Neural crest cell (in vitro differentiated cells): ENCODE results near the gene NDRG2. TPM values are rescaled to one million over a fixed set of nuclear protein-coding genes. Genes with fewer than 3 reads are reported as not detected.
A peak's percentile ranks its signal among the peaks of the same experiment; 100 is the strongest.

Experiments
- DNase-seq: peaks from one replicate; pipeline ENCODE4 v3.0.0; 2021; ENCODE audit warnings: low read depth, mixed read lengths, low spot score
- H3K27ac Mint-ChIP-seq: one replicate; pipeline ENCODE4 v1.8.0; 2021; ENCODE audit warnings: mild to moderate bottlenecking, mixed read lengths; ENCODE audit not compliant: unreplicated experiment
- H3K27me3 Mint-ChIP-seq: 2 replicates; pipeline ENCODE4 v1.8.0; 2021; ENCODE audit warnings: low read depth, mild to moderate bottlenecking, mixed read lengths
- H3K36me3 Mint-ChIP-seq: 2 replicates; pipeline ENCODE4 v1.8.0; 2021; ENCODE audit warnings: low read depth, mild to moderate bottlenecking, mixed read lengths
- H3K4me1 Mint-ChIP-seq: 2 replicates; pipeline ENCODE4 v1.8.0; 2021; ENCODE audit warnings: mixed read lengths
- H3K4me3 Mint-ChIP-seq: one replicate; pipeline ENCODE4 v1.8.0; 2021; ENCODE audit warnings: mild to moderate bottlenecking, mixed read lengths
- H3K9me3 Mint-ChIP-seq: 2 replicates; pipeline ENCODE4 v1.8.0; 2021; ENCODE audit warnings: mixed read lengths
- total RNA-seq: library from RNA; stranded (reverse); gene quantifications from 2 replicates; pipeline ENCODE4 v1.2.1, GENCODE V29; 2021
- TF ChIP-seq, protein P1 (sequence below): fragments of 200-600 bp; sonication (generic); conservative IDR thresholded peaks from 2 replicates; pipeline ENCODE4 v1.5.0; 2021; ENCODE audit warnings: antibody characterized with exemption, mild to moderate bottlenecking

The NDRG2 gene
- total RNA-seq, 1 donor from 2014 or later: 17.4 TPM

DNA sequence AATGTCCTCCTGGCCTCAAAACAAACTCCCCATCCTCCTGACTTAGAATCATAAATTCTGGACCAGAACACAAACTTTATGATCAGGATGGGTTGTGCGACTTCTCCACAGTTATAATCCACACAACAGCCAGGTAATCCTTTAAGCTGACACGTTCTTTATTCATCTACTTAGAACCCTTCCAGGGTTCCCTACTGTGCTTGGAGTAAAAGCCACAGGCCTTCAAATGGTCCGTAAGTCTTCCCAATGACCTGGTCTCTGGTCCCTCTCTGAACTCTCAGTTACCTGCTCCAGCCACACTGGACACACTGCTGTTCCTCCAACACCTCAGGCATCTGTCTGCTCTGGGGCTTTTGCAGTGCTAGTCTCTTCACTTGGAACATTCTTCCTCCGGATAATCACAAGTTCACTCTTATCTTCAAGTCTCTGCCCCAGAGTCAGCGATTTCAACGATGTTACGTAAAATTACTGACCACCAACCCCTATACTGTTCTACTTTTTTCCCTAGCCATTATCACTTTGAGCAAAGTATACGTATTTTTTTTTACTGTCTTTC lies 15.6 kb upstream of the NDRG2 start:
- H3K27me3 Mint-ChIP-seq: peaks cover 29% of the 10 kb centered on the region
- no peak overlapping the region for H3K27ac Mint-ChIP-seq
- no peak for DNase-seq
- peaks cover 7% of the 10 kb centered on the region for H3K4me1 Mint-ChIP-seq
- H3K36me3 Mint-ChIP-seq: no peaks in the 10 kb centered on the region
- TF ChIP-seq, protein P1, sequence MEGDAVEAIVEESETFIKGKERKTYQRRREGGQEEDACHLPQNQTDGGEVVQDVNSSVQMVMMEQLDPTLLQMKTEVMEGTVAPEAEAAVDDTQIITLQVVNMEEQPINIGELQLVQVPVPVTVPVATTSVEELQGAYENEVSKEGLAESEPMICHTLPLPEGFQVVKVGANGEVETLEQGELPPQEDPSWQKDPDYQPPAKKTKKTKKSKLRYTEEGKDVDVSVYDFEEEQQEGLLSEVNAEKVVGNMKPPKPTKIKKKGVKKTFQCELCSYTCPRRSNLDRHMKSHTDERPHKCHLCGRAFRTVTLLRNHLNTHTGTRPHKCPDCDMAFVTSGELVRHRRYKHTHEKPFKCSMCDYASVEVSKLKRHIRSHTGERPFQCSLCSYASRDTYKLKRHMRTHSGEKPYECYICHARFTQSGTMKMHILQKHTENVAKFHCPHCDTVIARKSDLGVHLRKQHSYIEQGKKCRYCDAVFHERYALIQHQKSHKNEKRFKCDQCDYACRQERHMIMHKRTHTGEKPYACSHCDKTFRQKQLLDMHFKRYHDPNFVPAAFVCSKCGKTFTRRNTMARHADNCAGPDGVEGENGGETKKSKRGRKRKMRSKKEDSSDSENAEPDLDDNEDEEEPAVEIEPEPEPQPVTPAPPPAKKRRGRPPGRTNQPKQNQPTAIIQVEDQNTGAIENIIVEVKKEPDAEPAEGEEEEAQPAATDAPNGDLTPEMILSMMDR: no peak
- H3K9me3 Mint-ChIP-seq: no peaks in the 10 kb centered on the region
- no peak overlapping the region for H3K4me3 Mint-ChIP-seq

DNA sequence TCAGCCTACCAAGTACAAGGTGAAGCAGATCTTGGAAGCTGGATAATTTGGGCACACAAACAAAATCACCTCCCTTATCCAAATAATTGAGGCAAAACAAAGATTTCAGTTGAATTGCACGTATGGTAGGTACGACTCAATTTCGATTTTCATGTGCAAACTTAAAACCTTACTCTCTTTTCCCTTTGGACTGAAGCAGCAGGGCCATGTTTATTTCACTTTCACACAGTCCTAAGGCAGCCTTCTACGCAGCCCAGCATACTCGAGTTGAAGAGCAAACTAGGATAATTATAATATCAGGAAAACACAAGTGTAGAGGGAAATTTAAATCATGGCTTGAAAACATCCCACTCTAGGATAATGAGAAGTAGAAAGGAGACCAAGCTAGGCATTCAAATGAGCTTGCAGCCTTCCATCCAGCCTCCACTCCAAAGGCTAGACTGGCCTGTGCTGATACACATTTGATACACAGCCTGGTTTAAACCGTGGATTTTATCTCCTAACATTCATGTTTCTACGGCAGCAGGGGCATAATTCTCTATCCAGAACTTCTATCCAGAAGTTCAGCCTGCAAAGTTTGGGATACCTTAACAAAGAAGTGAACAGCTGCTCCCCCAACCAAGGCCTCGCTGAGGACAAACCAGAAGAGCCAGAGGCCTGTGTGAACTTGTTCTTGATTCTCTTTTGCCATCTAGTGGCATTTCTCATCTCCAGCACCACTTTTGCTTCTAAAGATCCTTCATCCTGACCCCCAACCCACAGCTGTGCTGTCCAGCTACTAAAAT lies 14.9 kb upstream of the NDRG2 start:
- DNase-seq: no peak
- H3K36me3 Mint-ChIP-seq: no peaks in the 10 kb centered on the region
- H3K27ac Mint-ChIP-seq: peak overlapping the region; percentile 66
- TF ChIP-seq, protein P1: peak; percentile 73
- H3K4me1 Mint-ChIP-seq: peaks cover 7% of the 10 kb centered on the region
- no peak overlapping the region for H3K4me3 Mint-ChIP-seq
- H3K27me3 Mint-ChIP-seq: peaks cover 25% of the 10 kb centered on the region
- no peaks in the 10 kb centered on the region for H3K9me3 Mint-ChIP-seq

DNA sequence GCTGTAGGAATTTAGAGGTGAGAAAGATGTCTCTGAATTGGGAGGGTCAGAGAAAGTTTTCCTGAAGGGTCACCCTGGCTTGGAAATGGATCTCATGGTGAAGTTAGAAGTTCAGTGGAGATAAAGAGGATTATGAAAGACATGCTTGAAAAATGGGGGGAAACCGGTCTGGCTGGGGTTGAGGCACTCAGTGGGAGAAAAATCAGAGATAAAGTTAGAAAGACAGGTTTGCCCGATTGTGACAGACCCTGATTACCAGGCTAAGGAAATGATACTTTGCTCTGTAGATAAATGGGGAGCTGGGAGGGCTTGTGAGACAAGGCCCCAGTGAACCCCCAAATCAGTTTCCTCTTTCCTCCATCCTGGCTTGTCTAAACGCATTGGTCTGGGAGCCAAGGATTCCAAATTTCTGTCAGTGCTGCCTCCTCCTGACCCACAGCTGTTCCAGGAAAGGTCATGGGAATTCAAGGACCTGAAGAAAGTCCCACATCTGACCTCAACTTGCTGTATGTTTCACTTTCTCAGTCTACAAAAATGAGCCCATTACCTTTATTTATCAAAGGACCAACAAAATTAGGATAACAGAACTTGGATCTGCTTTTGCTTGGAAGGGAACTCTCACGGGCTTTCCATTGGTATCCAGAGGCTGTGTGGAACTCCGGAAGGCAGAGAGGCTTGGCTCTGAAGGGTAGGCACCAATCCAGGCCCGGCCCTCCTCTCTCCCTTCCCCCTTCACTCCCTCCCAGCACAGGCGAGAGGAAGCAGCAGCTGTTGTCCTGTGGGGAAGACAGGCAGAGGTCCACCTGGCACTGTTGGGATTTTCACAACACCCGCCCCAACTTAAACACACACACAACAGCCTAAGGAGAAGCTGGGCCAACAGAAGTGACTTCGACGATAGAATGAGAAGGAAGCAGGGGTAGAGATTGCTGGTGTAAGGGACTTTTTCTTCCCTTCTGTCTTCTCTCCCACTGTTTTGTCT lies 13.9 kb upstream of the NDRG2 start:
- no peak for DNase-seq

GRCh38 chr14:21037156-21037555 lies 12.3 kb upstream of the NDRG2 start:
- Mint-ChIP-seq H3K4me3 (no peak overlapping the region), H3K36me3 (no peaks in the 10 kb centered on the region), H3K4me1 (peaks cover 7% of the 10 kb centered on the region), H3K27ac (no peak overlapping the region), H3K9me3 (no peaks in the 10 kb centered on the region), H3K27me3 (peaks cover 2% of the 10 kb centered on the region)
- no peak for DNase-seq
- TF ChIP-seq, protein P1: no peak

More for the DNA sequence above, 13.9 kb upstream of the NDRG2 start:
- Mint-ChIP-seq H3K4me3 (no peak overlapping the region), H3K27ac (peak overlapping the region; percentile 66), H3K9me3 (no peaks in the 10 kb centered on the region), H3K27me3 (peaks cover 17% of the 10 kb centered on the region), H3K4me1 (peaks cover 7% of the 10 kb centered on the region), H3K36me3 (no peaks in the 10 kb centered on the region)
- TF ChIP-seq, protein P1: no peak

DNA sequence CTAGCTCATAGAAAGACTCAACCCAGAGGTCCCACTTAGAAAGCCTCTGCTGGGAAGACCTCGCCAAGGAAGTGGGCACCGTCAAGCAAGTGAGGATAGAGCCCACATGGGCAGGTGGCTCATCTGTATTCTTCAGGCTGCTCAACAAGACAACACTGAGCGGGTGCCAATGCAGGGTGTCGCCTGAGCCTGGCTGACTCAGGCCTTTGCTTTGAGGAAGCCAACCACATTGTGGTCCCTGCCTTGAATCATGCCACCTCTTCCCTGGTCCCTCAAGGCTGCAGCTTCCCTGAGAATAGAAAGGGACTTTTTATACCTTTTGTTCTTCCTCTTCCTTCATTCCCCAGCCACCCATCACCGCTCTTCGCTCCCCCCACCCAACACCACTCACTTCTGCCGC lies 11.9 kb upstream of the NDRG2 start:
- H3K36me3 Mint-ChIP-seq: no peaks in the 10 kb centered on the region
- H3K4me1 Mint-ChIP-seq: peaks cover 7% of the 10 kb centered on the region
- peaks cover 3% of the 10 kb centered on the region for H3K27me3 Mint-ChIP-seq
- no peaks in the 10 kb centered on the region for H3K9me3 Mint-ChIP-seq
- TF ChIP-seq, protein P1: no peak
- no peak overlapping the region for H3K4me3 Mint-ChIP-seq
- DNase-seq: no peak
- H3K27ac Mint-ChIP-seq: no peak overlapping the region
